NCI-H446 (cell line): ENCODE results near the gene SNED1.

Experiments
- DNase-seq, 2 experiments: peaks; one replicate each; lab custom pipeline; 2025; lab: John Stamatoyannopoulos, UW

SNED1 gene

DNA sequence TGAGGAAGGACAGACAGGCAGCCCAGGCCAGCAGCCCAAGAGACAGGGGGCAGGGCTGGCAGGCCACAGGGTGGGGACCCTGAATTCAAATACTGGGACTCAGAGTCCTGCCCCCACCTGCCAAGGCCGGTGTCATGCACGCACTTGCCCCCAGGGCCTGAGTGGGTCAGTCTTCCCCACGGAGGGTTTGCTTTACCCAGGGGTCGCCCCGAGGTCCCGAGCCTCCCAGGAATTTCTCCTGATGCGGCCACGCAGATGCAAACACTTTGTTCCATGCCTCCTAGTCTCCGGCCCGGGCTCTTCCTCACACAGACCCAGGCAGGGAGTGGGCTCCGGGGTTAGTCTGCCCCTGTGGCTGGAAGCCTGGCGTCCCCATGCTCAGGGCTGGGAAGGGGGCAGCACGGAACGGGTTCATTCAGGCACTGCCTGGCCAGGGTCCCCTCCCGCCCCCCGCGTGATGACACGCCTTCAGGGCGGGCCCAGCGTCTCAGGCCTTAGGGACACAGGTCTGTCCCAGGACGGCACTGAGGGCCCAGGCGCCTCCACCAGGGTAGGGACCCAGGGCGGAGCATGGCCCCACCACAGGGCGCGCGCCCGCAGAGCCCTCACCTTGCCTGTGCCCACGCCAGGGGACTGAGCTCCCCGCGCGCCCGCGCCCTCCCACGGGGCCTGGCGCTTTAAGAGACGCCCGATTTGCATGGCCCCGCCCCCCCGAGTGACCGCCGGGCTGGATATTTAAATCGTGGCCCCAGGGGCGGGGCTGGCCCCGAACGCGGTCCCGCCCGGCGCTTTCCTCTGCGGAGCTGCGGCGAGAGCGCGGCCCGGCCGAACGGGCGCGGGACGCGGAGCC is at the start of gene SNED1:
SNED1 (plus strand) TSS at position 763 of the 850 bp plus-strand sequence. CDS start 220 bp downstream, outside the sequence.
- peak in 1 of 2 experiments; percentile 25 for DNase-seq

DNA sequence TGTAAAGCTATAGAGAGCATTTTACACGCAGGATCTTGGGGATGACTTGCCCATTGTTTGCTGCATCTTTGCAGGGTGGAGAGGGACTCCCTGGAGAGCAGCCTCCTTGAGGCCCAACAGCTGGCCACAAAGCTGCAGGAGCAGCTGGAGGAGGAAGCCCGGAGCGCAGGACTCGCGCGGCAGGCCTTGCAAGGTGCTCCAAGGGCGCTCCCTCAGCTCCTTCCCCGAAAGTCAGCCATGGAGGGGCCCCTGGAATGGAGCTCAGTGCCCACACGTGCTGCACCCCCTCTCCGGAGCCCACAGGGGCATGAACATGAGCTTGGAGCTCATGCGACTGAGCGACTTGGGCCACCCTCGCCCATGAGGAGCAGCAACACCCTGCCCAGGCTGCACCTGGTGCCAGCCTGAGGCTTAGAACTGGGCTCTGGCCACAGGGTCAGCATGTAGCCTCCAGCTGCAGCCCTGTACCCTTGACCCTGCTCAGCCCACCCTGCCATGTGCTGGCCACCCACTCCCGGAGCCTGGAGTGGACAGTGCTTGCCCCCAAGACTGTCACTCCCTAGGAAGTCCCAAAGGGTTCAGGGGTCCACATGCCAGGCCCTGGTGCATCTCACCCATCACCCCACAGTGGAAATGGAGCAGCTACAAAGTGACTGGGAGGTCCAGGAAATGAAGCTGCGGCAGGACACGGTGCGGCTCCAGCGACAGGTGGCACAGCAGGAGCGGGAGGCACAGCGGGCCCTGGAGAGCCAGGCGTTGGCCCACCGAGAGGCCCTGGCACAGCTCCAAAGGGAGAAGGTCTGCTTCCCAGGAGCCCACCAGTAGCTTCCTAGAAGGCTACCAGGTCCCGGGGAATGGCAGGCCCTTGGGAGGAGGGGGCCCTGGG is 49.3 kb upstream of the SNED1 start:
- DNase-seq: no peak

GRCh38 chr2:240949791-240950705 is 48.4 kb upstream of the SNED1 start:
- DNase-seq: no peak

GRCh38 chr2:240951045-240951594 is 47.3 kb upstream of the SNED1 start:
- DNase-seq: no peak

DNA sequence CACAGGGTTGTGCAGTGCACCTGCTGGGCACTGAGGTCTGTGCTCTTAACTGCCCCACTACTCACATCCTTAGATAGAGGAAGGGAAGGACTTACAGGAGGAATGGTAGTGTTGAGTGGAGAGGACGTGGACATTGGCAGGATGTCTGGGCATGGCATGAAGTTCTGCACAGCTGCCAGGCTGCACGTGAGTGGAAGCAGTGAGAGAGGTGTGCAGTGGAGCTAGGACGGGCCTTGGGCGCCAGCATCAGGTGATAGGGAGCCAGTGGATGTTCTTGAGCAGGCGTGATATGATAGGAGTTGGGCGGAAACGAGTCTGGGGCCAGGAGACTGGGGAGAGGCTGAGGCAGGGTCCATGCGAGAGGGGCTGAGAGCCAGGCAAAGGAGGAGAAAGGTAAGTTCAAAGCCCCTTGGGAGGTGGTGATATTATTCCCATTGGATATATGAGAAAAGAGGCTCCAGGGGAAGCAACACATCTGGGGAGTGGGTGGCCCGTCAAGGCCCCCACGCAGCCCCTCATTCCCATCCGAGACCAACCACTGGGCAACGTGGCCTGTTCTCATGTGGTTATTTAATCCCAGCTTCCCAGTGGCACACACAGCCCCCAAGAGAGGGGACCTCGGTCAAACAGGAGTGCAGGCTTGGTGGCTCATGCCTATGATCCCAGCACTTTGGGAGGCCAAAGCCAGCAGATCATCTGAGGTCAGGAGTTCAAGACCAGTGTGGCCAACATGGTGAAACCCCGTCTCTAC is 45.7 kb upstream of the SNED1 start:
- no peak for DNase-seq

- DNase-seq: no peak
These were observed 44.7 kb upstream of the SNED1 start for GRCh38 chr2:240953426-240954410.

GRCh38 chr2:240954436-240955305 is 43.7 kb upstream of the SNED1 start:
- DNase-seq: no peak

DNA sequence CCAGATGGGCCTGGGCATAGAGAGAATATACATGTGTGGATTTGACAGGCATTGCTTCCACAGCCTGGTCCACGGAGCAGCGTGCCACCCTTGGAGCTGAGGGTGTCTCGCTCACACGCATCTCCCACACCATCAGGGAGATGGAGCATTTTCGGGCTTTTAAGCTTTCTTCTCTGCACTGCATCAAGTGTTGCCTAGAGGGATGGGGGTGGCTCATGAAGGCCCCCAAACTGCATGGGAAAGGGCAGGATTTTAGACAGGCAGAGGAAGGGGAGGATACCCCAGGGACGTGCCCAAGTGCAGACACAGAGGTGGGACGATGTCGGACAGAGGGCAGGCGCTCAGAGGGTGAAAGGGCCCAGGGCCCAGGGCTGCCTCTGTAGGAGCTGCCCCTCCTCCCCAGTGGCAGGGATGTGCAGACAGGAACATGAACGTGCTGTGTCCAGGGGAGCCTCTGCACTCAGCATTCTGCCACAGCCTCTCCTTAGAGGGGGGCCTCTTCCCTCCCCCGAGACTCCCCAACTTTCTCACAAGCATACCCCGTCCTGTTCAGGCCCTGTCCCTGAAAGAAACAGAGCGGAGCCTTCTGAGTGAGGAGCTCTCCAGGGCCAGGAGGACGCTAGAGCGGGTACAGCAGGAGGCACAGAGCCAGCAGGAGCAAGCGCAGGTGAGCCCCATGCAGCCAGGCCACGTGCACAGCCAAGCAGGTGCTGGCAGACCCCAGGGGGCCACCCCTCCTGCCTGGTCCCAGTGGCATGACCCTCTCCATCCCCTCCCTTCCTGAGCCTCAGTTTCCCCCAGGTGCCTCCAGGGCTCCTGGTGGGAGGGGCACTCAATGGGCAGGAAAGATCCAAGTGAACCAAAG is 42.9 kb upstream of the SNED1 start:
- no peak for DNase-seq

- DNase-seq: peak in 1 of 2 experiments; percentile 26
These were observed 42.1 kb upstream of the SNED1 start for GRCh38 chr2:240956171-240956934.

DNA sequence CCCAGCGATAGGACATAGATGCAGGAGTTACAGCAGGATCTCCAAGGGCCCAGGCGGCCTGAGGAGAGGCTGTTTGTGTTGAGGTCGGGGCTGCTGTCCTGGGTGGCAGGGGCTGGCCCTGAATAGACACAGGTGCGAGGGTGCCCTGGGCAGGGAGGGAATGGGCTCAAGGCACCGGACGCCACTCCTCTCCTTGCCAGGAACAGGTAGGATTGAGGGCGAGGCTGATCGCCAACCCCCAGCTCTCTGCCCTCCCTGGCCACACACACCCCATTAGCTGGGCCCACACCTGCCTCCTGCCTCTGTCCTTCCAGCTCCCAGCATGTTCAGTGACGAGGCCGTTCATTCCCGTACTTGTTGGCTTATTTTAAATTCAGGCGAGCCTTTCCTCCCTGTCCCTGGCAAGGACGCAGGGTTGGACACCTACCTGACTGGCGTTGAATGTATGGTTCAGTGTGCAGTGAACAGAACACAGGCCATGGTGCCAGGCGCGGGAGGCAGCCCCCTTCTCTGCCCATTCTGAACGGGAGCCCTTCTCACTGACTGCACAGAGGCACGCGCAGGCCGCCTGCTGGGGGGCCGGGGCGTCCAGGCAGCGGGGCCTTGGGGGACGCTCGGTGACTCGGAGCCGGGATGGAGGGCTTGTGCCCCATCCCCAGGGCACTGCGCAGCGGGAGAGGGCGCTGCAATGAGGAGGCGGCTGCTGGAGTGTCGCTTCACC is 41.3 kb upstream of the SNED1 start:
- no peak for DNase-seq

GRCh38 chr2:240957656-240958365 is 40.6 kb upstream of the SNED1 start:
- DNase-seq: peak in 1 of 2 experiments; percentile 73

- DNase-seq: no peak
These were observed 39.8 kb upstream of the SNED1 start for GRCh38 chr2:240958366-240959213.

- no peak for DNase-seq
These were observed 39.0 kb upstream of the SNED1 start for GRCh38 chr2:240959214-240959940.

DNA sequence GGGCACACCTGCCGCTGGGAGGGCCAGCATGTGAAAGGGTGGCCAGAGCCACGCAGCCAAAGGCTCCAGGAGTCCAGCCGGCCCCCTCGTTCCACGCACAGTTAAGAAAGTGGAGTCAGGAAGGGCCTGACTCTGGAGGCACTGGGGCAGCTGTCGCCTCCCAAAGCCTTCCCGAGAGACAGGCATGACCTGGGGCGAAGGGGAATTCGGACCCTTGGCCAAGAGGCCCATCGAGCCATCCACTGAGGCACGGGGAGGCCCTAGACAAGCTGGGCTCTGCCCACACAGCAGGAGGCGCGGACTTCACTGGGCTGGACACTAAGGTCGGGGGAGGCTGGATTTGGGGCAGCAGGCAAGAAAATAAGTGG is 38.5 kb upstream of the SNED1 start:
- no peak for DNase-seq
